Subcutaneous abdominal adipose tissue (tissue), 5 donors: ENCODE results near the gene KRT8.
A peak's percentile ranks its signal among the peaks of the same experiment; 100 is the strongest.
"Not testable (repeated sequence)": the region's sequence is repeated elsewhere in the genome, so short reads cannot be mapped to it uniquely, and the experiment has no call there.

Experiments used
- H3K27ac ChIP-seq: one replicate; pipeline ENCODE4 v1.7.0; 2013; ENCODE audit warnings: low read depth, mild to moderate bottlenecking, inconsistent platforms, low read length, moderate library complexity
- H3K27me3 ChIP-seq, 5 donors: one replicate each; pipeline ENCODE4 v1.7.0; 2013; ENCODE audit warnings: low read length in 5 of 5, inconsistent platforms in 1 of 5; ENCODE audit not compliant: control insufficient read depth in 5 of 5, insufficient read depth in 4 of 5
- H3K36me3 ChIP-seq, 5 donors: one replicate each; pipeline ENCODE4 v1.7.0; 2013; ENCODE audit warnings: low read length in 5 of 5; ENCODE audit not compliant: control insufficient read depth in 5 of 5, insufficient read depth in 5 of 5
- H3K4me1 ChIP-seq, 5 donors: one replicate each; pipeline ENCODE4 v1.7.0; 2013; ENCODE audit warnings: low read length in 5 of 5, mild to moderate bottlenecking in 3 of 5, moderate library complexity in 1 of 5; ENCODE audit not compliant: control insufficient read depth in 5 of 5, insufficient read depth in 5 of 5
- H3K4me3 ChIP-seq, 5 donors: one replicate each; pipeline ENCODE4 v1.7.0; 2013; ENCODE audit warnings: low read length in 5 of 5, low read depth in 1 of 5
- H3K9ac ChIP-seq, 5 donors: one replicate each; pipeline ENCODE4 v1.7.0; 2013; ENCODE audit warnings: low read length in 5 of 5, mild to moderate bottlenecking in 4 of 5, moderate library complexity in 3 of 5
- H3K9me3 ChIP-seq, 5 donors: one replicate each; pipeline ENCODE4 v1.7.0; 2013; ENCODE audit warnings: low read length in 5 of 5; ENCODE audit not compliant: control insufficient read depth in 5 of 5
- donor health status: healthy.
- donor health status: healthy.
- donor health status: healthy.
- donor health status: healthy.
- donor health status: healthy.

KRT8 gene

DNA sequence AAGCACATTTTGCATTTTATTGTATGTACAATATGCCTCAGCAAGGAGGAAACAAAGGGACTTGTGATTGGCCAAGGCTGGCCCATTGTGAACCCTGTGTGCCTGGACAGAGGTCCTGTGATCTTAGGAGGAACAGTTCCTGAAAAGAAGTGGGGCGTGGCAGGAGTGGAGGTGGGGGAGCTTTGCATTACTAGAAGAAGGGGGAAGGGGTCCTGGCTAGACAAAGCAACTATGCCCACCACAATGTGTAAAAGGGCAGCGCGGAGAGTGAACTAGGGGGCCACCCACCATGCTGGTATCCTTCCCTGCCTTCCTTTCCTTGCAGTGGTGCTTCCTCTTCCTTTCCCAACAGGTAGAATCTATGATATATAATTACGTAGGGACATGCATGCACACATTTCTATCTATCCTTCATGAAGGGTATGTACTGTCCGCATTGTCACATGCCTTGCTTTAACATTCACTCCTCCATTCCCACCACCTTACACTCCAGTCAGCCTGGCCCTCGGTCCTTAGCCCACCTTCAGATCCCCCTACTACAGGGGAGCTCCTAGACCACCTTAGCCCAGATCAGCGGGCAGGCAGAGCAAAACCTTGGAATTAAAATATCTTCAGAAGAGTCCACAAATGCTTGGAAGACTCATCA, 12.5 kb downstream of the KRT8 start:
- peaks cover 0 to 2% (median 0%) of the 10 kb centered on the region in 5 donors for H3K9me3 ChIP-seq
- H3K27ac ChIP-seq: no peak overlapping the region
- peaks cover 0 to 7% (median 0%) of the 10 kb centered on the region in 5 donors for H3K27me3 ChIP-seq
- H3K9ac ChIP-seq: no peak overlapping the region
- H3K36me3 ChIP-seq: no peaks in the 10 kb centered on the region
- H3K4me3 ChIP-seq: no peak overlapping the region
- peaks cover 0 to 6% (median 0%) of the 10 kb centered on the region in 5 donors for H3K4me1 ChIP-seq

DNA sequence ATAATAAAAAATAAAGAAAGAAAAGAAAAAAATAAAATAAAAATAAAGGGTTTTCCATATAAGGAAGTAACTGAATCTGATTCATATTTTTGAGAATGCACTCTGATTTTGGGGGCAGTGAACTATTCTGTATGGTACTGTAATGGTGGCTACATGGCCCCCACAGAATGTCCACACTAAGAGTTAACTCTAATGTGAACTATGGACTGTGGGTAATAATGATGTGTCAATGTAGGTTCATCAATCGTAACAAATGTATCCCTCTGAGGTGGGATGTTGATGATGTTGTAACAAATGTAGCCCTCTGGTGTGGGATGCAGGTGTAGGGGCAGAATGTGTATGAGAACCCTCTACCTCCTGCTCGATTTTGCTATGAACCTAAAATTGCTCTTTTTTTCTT, 13.8 kb downstream of the KRT8 start:
- no peak overlapping the region for H3K9ac ChIP-seq

DNA sequence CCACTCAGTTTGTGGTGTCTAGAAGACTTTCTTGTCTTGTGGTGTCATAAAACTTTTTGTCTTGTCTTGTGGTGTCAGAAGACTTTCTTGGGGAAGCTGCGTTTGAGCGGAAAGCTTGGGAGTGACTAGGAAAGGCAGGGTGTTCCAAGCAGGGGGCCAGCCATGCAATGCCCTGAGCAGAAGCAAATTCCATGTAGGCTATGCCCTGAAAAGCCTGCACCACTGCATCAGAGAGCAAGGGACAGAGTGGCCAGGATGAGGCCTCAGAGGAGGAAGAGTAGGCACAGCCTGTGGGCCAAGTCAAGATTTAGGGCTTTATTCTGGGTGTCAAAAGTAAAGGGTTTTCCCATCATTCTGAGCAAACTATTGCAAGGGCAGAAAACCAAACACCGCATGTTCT, 14.5 kb downstream of the KRT8 start:
- Histone ChIP-seq H3K36me3 (no peaks in the 10 kb centered on the region), H3K27me3 (peaks cover 0 to 7% (median 0%) of the 10 kb centered on the region in 5 donors)

More for the DNA sequence above, 13.8 kb downstream of the KRT8 start:
- Histone ChIP-seq H3K4me3 (no peak overlapping the region), H3K4me1 (peaks cover 0 to 6% (median 0%) of the 10 kb centered on the region in 5 donors), H3K36me3 (no peaks in the 10 kb centered on the region), H3K27ac (no peak overlapping the region), H3K9me3 (peaks cover 0 to 2% (median 0%) of the 10 kb centered on the region in 5 donors), H3K27me3 (peaks cover 0 to 7% (median 0%) of the 10 kb centered on the region in 5 donors)

DNA sequence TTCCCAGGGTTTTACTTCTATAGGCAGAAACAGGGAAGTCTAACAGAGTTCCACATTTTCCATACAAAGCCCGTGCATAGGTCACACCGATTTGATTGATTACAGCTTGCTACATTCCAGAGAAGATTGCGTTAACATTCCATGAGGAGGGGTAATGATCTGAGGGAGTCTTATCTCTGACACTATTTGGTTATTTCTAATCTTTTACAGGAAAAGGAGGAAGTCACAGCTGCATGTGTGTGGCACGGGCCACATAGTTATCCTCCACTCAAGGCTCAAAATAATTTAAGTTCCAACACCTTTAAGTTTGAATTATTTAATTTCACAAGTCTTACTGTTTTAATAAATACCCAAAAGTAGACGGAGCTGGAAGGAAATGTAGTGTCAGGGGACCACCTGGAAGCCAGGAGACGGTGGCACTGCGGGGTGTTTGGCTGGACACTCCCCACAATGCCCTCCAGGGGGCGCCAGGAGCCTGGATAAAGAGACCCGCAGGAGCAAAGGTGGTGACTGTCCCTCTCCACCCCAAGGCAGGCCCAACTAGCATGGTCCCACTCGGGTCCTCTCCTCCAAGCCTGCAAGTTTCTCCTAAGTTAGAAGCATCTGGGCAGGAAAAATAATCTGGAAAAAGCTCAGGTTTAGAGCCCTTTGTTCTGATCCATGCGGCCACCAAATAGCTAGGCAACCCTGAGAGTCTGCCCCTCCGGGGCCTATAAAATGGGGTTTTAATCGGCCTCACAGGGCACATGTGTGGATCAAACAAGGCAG, 20.2 kb downstream of the KRT8 start:
- H3K4me3 ChIP-seq: no peak overlapping the region
- no peaks in the 10 kb centered on the region for H3K9me3 ChIP-seq
- peak overlapping the region in 1 of 5 donors; percentile 57 for H3K9ac ChIP-seq
- H3K27me3 ChIP-seq: peaks cover 0 to 2% (median 0%) of the 10 kb centered on the region in 5 donors
- no peaks in the 10 kb centered on the region for H3K36me3 ChIP-seq
- no peak overlapping the region for H3K27ac ChIP-seq
- peaks cover 2 to 18% (median 3%) of the 10 kb centered on the region in 5 donors for H3K4me1 ChIP-seq

More for the DNA sequence above, 14.5 kb downstream of the KRT8 start:
- peaks cover 0 to 2% (median 0%) of the 10 kb centered on the region in 5 donors for H3K9me3 ChIP-seq
- H3K4me3 ChIP-seq: no peak overlapping the region
- H3K4me1 ChIP-seq: peaks cover 0 to 6% (median 0%) of the 10 kb centered on the region in 5 donors
- H3K27ac ChIP-seq: no peak overlapping the region
- no peak overlapping the region for H3K9ac ChIP-seq

DNA sequence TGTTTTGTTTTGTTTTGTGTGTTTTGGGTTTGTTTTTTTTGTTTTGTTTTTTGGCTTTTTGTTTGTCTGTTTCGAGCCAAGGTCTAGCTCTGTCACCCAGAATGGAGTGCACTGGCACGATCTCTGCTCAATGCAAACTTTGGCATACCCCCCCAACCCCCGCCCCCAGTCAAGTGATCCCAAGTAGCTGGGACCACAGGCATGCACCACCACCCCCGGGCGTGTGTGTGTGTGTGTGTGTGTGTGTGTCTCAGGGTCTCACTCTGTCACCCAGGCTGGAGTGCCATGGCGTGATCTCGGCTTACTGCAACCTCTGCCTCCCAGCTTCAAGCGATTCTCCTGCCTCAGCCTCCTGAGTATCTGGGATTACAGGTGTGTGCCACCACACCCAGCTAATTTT, 24.4 kb downstream of the KRT8 start:
- not testable (repeated sequence) for H3K36me3 ChIP-seq, H3K27ac ChIP-seq, H3K9me3 ChIP-seq, H3K4me3 ChIP-seq, H3K9ac ChIP-seq, H3K27me3 ChIP-seq
- peaks cover 3 to 17% (median 11%) of the 10 kb centered on the region in 5 donors for H3K4me1 ChIP-seq

DNA sequence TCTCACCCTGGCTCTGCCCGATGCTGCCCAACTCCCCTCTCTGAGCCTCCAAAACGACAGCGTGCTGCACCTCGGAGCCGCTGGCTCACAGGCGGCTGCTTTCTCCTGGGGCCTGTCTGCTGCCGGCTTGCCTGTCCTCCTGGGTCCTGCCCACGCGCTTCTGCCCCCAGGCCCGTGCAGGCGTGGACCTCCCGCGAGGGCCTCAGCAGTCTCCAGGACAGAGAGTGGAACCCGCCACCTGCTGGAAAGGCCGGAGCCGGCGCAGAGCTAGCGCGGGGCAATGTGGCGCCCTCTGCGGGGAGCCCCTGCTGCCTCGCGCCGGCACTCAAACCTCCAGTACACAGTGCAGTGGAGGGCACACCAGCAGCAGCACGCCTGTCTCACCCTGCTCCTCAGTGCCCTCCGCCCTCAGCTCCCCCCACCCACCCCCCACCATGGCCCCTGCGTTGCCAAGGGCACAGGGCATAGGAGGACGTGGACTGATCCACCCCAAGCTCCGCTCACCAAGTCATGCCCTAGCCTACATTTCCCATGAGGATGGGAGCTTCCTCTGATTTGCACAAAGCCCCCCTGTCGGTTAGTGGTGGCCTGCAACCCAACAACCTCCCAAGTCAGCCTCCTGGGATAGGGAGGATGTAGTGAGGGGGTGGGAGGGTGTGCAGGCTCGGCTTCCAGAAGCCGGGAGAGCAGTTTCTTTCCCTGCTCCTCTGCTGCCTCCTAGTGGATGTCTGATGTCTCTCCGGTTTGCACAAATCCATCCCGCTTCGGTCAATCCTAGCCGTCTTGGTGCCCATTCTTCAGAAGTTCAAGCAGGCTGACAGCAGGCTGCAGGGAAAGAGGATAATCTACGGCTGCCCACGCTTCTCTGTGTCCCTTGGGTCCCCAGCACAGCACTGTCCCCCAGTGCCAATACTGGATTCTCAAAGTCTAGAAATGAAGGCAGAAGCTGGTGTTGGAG, 25.2 kb downstream of the KRT8 start:
- Histone ChIP-seq H3K27me3 (peaks cover 0 to 2% (median 0%) of the 10 kb centered on the region in 5 donors), H3K9me3 (no peaks in the 10 kb centered on the region), H3K9ac (peak overlapping the region in 1 of 5 donors; percentile 56), H3K4me1 (peaks cover 3 to 14% (median 13%) of the 10 kb centered on the region in 5 donors), H3K36me3 (no peaks in the 10 kb centered on the region), H3K27ac (no peak overlapping the region), H3K4me3 (peak overlapping the region in 4 of 5 donors; percentile 41 to 56 (median 46))

DNA sequence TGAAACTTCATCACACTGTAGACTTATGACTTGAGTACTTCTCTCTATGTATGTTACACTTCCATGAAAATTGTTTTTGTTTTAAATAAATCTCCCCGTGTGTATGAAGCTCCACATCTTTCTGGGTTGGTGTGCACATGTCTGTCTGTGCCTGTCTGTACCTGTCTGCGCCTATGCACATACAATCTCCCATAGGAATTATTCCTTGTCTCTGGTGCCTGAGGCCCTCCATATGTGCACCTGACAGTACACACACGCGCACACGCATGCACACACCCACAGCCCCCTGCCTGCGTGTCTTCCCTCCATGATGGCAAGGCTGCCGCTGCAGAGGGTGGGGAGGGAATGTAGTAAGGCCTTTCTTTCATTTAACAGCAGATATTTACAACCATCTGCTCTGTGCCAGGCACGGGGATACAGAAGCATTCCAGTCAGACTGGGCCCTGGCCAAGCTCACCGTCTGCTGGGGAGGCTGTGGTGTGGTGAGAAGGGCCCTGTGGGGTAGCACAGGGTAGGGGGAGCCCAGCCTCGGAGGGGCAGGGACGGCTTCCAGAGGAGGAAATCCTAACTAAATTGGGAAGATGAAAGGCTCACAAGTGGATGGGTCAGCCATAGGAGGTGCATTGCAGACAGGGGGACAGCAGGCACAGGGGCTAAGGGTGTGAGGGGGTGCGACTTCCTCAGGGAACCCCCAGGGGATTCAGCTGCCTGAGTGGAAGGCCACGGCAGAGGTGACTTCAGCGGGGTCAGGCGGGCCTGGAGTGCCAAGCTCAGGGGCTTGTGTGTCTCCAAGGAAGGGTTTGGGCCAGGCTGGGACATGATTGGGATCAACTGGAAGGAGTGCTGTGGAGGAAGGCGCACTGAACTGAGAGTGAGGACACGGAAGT, 26.1 kb downstream of the KRT8 start:
- Histone ChIP-seq H3K27me3 (peaks cover 0 to 2% (median 0%) of the 10 kb centered on the region in 5 donors), H3K27ac (no peak overlapping the region), H3K4me3 (peak overlapping the region in 2 of 5 donors; percentile 41 to 46), H3K9me3 (no peaks in the 10 kb centered on the region), H3K9ac (peak overlapping the region in 1 of 5 donors; percentile 56), H3K36me3 (no peaks in the 10 kb centered on the region), H3K4me1 (peaks cover 4 to 21% (median 19%) of the 10 kb centered on the region in 5 donors)

DNA sequence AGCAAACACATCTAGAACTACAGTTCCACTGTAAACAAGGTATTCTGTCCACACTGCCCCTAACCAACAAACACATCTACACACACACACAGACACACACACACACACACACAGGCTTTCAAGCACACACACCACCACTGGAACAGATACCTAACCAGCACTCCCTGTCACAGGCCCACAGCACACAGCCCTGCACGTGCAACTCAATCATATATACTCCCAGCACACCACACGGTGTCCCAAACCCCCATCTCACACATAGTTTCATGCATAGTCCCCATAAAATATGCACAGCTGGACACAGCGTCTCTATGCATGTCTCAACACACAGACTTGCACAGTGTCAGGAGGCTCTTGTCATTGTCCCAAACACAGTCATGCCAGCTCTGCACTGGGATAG, 27.6 kb downstream of the KRT8 start:
- H3K27ac ChIP-seq: no peak overlapping the region
- H3K36me3 ChIP-seq: no peaks in the 10 kb centered on the region
- H3K27me3 ChIP-seq: peaks cover 0 to 2% (median 0%) of the 10 kb centered on the region in 5 donors
- no peaks in the 10 kb centered on the region for H3K9me3 ChIP-seq
- H3K4me3 ChIP-seq: no peak overlapping the region
- H3K4me1 ChIP-seq: peaks cover 9 to 24% (median 22%) of the 10 kb centered on the region in 5 donors
- H3K9ac ChIP-seq: no peak overlapping the region

DNA sequence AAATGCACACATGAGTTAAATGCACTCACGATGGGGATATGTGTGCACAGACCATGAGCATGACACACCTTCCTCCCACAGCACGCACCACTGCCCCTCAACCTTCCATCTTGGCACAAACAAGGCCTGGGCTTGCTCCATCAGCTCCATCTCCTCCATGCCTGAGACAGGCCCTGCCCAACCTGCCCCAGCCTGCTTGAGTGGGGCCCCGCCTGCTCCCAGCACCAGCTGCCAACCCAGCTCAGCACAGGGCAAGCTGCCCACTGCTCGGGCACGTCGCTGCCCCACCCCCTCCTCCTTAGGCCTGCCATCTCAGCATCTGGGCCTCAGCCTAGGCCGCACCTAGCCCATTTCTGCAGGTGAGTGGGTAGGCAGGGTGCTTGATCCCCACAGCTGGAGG, 28.5 kb downstream of the KRT8 start:
- Histone ChIP-seq H3K4me1 (peaks cover 14 to 30% (median 27%) of the 10 kb centered on the region in 5 donors), H3K9me3 (no peaks in the 10 kb centered on the region)

More for the DNA sequence above, 28.5 kb downstream of the KRT8 start:
- Histone ChIP-seq H3K9ac (no peak overlapping the region), H3K4me3 (no peak overlapping the region), H3K27ac (no peak overlapping the region), H3K27me3 (peaks cover 0 to 2% (median 0%) of the 10 kb centered on the region in 5 donors), H3K36me3 (no peaks in the 10 kb centered on the region)
